ENCODE results near the gene FAM110D. TPM values are rescaled to one million over a fixed set of nuclear protein-coding genes. Genes with fewer than 3 reads are reported as not detected.
A peak's percentile ranks its signal among the peaks of the same experiment; 100 is the strongest.

Gene FAM110D
- total RNA-seq, 1 donor from 2014 or later: 0.30 TPM

DNA sequence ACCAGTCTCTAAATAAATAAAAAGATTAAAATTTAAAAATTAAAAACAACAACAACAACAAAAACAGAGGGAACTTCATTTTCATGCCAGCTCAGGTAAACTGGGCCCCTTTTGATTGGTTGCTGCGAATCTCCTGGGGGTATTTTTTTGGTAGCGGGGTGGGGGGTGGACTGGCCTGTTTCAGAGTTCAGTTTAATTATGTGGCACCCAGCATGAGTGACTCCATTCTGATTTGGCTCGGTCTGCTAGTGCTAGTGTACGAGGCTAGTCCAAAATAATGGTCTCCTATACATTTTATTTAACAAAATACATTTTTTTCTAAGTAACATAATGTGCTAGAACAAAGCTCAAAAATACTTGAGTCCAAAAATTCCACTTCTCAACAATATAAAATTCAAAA is 29.1 kb upstream of the FAM110D start:
- DNase-seq: no peak

DNA sequence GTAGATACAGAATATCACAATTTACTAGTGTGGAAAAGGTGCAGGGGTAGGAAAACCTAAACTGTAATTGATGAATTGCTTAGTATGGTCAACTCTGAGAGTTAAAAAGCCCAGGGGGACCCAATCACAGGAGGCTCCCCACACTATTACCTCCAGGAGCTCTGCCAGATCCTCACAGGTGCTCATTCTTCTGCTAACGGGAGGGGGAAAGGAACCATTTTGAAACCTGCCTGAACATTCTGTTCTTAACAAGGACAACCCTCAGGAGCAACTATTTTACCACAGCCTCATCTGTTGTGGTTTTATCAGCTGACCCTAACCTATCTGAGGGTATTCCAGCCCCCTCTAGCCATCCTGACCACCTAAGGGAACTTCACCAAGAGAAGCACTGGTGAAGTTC is 28.2 kb upstream of the FAM110D start:
- no peak for DNase-seq

DNA sequence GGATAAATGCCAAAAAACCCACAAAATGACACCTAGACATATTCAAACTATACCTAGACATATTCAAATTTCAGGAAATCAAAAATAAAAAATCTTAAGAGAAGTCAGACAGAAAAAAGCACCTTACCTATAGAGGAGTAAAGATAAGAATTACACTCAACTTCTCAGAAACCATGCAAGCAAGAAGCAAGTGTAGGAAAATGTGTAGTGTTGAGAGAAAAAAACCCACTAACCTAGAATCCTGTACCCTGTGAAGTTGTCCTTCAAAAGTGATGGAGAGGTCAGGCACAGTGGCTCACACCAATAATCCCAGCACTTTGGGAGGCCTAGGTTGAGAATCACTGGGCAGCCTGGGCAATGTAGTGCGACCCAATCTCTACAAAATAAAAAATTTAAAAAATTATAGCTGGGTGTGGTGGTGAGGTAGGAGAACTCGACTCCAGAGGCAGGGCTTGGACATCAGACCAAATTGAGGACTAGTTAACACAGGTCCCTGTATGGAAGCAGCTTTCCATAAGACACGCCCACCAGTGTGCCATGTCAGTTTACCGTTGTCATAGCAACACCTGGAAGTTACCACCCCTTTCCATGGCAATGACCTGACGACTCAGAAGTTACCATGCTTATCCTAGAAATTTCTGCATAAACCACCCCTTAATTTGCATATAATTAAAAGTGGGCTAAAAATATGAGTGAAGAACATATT is 26.6 kb upstream of the FAM110D start:
- no peak for DNase-seq

DNA sequence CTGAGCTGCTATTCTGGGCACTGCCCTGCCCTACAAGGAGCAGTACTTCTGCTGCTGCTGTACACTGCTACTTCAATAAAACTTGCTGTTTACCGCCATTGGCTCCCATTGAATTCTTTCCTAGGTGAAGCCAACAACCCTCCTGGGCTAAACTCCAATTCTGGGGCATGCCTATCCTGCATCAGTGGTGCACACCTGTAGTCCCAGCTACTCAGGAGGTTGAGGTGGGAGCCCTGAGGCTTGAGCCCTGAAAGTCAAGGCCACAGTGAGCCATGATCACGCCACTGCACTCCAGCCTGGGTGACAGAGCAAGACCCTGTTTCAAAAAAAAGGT is 26.1 kb upstream of the FAM110D start:
- no peak for DNase-seq

DNA sequence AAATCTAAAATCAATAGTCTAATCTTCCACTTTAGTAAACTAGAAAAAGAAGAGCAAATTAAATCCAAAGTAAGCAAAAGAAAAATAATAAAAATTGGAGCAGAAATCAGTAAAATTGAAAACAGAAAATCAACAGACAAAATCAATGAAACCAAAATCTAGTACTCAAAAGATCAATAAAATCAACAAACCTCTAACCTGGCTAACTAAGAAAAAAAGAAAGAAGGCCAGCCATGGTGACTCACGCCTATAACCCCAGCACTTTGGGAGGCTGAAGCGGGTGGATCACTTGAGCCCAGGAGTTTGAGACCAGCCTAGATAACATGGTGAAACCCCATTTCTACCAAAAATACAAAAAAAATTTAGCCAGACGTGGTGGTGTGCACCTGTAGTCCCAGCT is 24.4 kb upstream of the FAM110D start:
- no peak for DNase-seq

DNA sequence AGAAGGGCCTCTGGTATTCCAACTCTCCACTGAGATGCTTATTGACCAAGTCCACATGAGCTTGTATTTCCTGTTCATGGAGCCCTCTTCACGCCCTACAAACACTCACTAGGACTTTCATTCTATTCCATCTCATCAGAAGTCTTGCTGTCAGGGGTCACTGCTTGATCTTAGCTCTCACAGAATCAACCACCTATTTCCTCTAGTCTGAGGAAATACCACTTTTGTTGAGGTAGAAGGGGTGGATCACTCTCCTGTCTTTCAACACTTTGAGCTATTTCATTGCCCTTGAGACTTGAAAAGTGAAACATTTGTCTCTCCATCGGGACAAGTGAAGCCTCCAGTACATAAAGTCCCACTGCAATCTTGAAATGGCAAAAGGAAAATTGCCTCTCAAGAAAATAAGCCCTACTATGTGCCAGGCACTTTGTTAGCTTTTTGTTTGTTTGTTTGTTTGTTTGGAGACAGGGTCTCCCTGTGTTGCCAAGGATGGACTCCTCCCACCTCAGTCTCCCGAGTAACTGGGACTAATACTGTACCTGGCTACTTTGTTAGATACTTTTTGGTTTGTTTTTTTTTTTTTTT is 19.8 kb upstream of the FAM110D start:
- DNase-seq: no peak

DNA sequence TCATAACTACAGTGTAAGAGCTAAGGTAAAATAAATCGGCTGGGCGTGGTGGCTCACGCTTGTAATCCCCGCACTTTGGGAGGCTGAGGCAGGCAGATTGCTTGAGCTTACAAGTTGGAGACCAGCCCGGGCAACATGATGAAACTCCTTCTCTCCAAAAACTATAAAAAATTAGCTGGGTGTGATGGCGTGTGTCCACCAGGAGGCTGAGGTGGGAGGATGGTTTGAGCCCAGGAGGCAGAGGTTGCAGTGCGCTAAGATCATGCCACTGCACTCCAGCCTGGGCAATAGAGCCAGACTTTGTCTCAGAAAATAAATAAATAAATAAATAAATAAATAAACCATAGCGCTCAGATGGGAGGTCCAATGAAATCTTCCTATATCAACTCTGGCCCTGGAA is 16.7 kb upstream of the FAM110D start:
- DNase-seq: no peak

DNA sequence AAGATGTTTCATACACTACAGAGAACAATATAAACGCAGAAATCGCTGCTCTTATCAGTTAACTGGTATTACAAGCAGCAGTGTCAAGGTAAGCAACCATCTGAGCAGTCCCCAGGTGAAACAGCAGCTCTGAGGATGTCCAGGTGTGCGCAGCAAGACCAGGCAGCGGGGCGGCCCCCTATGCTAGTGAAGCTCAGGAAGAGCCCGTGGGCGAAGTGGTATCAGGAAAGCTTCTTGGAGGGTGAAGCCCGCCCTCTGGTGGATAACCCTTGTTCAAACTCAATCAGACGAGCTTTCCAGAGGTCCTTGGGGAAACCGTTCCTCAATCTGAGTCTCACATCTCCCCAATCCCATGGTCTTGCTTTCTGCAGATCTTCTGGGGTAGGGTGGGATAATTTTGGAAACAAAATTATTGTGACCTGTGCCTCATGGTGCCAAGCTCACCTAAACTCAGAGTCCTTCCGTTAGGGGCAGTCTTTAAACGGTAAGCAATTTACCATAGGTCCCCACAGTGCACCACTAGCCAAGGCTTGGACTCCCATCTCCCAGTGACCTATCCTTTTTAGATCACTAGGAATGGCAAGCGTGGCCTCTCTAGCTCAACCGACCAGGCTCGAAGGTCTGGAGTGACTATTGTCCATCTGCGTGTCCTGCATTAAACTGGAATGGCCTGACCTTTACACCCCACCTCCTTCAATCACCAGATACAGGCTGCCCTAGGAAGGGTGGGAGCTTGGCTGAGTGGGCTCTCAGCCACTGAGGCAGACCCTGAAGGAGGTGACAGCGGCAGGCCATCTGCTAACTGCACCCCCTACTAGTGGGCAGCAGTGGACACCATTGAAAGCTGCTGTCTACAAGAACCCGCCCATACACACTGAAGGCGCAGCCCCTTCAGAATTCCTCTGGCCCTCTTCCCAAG is 13.6 kb upstream of the FAM110D start:
- peak; percentile 34 for DNase-seq

DNA sequence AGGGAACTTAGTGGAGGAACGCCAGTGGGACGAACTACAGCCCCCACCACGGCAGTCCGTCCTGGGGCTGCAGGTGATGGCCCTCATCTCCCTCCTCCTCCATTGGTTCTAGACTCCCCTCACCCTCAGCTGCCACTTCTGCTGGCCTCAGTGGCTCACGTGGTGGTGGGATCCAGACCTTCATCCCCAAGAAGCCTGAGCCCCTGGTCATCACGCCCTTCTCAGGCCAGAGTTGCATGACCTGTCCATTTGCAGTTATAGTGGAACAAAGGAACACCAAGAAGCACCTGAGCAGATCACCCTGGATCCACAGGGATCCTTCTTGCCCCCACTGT is 13.0 kb upstream of the FAM110D start:
- DNase-seq: no peak

DNA sequence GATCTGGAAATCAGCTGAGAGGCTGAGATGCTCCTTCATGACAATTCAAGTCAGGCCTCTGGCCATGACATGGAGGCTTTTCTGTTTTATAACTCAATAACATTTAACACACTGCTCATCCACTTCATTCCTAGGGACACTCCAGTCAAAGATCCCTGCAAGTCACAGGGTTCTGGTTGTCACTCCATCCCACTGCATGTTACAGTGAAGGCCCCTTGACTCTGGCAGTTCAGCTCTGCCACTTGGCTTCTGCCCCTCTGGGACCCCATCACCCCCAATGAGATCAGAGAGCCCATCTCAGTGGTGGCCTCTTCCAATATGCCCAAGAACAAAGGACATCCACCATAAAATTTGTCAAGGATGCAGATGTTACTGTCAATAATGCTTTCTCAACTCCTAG is 10.0 kb upstream of the FAM110D start:
- no peak for DNase-seq

DNA sequence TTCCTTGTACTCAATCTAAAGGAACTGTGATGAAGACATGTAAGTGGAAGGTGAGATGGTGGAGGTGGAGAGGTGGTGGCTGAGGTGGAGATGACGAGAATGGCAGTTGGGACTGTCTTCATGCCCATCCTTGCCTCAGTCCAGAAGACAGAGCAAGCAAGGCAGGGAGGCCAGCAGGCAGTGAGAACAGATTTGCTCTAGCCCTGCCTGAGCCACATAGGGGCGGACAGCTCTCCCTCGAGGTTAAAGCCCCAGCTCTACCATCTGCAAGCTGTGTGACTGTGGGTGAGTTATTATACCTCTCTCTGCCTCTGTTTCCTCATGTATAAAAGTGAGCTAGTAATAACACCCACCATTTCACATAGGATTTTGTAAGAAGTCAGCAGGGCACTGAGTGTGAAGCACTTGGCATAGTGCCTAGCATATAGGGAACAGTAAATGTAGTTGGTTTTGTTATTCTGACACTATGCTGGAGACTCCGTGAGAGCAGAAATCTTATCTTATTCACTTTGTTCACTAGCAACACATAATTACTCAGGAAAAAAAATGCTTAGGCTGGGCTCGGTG is 4.8 kb upstream of the FAM110D start:
- DNase-seq: no peak

DNA sequence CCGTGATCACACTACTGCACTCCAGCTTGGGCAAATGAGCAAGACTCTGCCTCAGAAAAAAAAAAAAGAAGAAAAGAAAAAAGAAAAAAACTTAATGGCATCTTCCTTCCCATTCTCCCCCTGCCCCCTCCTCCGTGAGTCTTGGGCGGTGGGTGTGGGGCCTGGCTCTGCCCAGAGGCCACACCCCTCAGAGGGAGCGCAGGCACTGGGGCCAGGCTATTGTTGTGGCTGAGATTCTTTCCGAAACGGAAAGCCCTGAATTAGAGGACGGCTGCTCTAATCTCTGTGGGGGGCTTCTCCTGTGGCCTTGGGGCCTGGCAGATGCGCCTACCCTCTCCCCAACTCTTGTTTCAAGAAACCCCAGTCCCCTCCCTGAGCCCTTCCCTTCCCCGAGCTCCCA is 4.1 kb upstream of the FAM110D start:
- no peak for DNase-seq

DNA sequence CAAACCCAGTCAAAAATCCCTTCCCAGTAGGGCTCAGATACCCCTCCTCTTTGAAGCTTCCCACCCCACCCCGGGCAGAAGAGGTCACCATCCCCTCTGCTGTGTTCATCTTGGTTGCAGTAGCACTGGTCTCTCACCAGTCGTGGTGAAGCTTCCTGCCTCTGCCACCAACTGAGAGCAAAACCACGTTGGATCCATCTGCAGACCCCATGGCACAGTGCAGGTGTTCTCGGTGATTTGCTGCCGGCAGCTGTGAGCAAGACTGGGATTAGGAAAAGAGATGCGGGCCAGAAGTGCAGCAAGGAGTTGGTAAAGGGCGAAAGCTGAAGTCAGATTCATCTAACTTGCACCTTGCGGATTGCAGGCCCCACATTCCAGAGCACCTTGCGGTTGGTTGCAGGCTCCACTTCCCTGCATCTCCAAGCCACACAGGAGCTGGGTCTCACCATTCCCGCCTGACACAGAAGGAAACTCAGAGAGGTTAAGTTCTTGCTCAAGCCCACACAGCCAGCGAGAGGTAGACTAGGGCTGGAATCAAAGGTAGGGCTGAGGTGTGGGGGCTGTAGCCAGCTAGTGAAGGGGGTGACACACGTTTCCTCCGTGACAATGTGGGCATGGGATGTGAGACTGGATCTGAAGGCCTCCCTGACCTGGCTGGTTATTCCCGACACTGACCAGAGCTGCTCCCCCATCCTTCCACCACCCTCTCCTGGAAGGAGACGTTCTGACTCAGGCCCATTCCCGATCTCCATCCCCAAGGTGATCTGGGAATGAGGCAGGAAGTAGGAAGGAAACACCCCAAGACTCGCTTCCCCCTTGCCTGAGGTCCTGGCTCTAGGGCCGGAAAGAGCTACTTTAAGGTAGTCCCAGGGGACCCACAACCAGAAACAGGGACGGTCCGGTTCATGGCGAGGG is 3.3 kb upstream of the FAM110D start:
- DNase-seq: no peak

DNA sequence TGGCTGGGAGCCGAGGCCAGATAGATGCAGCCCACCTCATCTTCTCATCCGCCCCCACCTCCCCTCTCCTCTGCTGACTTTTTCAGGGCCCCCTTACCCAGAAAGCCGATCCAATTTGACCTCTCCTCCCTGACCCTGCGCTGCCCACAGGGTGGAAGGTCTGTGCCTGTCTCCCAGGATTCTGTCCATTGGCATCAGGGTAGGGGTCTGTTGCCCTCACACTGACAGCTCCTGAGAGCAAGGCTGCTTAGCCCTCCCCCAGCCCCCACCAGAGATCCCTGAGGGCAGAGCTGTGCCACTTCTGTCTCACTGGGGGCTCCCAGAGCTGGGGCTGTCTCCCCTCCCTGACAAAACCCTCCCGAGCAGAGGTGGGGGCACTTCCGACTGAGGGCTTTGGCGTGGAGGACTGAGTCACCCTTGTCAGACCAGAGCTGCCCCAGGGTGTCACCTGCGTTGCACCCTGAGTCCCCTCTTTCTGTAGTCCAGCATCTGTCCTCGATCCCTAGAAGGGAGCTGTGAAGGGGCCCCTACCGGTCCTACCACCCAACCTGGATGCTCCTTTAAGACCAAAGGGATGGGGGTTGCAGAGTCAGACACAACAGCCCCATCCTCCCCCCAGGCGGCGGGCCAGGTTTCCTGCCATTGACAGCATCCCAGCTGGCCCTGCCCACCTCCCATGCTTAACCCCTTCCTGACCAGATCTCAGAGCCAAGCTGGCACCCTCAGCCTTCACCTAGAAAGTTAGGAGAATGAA is 2.4 kb upstream of the FAM110D start:
- DNase-seq: no peak

DNA sequence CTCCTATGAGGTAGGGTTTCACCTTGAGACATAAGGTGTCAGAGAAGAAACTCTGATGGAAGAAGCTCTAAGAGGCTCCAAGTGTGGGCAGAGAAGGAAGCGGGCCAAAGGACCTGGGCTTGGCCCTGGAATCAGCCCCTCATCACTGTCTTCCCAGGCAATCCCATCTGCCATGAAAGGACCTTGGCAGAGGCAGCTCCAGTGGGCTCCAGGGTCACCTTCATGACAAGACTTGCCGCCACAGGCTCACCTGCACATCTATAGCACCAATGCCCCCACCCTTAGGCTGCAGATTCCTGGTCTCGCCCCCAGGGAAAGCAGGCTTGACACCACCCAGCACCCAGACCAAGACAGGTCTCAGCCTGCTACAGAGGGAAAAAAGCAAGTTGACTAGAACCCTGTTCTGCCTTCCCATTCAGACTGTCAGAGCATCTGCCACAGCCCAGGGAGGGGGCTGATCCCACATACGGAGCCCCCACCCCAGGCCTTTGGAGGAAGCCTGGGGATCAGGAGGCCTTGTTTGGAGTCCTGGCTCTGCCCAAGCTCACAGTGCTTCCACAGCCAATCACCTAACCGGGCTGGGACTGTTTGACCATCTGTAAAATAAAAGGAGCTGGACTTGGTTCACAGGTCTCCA is 490 bp upstream of the FAM110D start:
- no peak for DNase-seq

DNA sequence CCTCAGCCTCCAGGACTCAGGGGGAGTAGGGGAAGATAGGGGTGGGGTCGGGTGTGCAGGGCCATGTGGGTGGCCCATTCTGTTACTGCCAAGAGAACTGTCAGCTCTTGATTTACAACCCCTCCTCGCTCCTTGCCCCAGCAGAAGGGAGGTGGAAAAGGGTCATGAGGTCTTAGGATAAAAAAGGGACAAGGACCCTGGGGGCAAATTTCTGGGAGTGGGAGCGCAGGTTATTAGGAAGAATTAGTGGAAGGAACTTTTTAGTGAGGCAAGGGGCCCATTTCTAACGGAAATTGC is 812 bp downstream of the FAM110D start:
- no peak for DNase-seq

DNA sequence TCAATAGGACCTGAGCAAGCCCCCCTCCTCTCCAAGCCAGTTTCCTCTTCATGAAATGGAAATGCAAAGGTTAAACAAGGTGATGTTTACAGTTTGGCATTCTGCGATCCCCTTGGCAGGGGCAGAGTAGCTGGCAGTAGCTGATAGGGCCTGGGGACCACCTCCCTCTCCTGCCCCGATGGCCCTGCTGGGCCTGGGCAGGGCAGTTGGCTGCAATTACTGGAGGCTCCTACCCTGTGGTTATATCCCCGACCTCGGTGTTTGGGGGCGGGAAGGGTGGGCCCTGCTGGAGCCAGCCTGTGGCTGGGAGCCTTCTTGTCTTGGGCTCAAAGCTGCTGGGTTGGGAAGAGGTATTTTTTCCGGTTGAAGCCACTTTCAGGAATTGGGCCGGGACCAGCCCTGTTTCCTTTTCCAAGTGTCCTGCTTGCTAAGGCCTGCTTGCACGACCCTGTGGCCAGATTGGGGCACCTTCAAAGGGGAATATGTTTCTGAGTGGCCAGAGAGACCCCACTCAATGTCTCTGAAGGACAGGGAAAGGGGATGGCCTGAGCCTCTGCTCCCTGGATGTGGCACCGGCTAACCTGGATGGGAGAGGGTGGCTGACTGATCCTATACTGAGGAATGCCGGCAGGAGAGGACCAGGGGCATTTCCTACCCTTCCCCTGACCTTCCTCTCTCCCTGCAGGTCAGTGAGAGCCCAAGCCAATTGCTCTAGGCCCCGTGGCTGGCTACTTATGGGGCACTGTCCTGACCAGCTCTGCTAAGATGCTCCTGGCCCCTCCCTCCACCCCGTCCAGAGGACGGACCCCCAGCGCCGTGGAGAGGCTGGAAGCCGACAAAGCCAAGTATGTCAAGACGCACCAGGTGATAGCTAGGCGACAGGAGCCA is 1.9 kb downstream of the FAM110D start:
- DNase-seq: no peak

DNA sequence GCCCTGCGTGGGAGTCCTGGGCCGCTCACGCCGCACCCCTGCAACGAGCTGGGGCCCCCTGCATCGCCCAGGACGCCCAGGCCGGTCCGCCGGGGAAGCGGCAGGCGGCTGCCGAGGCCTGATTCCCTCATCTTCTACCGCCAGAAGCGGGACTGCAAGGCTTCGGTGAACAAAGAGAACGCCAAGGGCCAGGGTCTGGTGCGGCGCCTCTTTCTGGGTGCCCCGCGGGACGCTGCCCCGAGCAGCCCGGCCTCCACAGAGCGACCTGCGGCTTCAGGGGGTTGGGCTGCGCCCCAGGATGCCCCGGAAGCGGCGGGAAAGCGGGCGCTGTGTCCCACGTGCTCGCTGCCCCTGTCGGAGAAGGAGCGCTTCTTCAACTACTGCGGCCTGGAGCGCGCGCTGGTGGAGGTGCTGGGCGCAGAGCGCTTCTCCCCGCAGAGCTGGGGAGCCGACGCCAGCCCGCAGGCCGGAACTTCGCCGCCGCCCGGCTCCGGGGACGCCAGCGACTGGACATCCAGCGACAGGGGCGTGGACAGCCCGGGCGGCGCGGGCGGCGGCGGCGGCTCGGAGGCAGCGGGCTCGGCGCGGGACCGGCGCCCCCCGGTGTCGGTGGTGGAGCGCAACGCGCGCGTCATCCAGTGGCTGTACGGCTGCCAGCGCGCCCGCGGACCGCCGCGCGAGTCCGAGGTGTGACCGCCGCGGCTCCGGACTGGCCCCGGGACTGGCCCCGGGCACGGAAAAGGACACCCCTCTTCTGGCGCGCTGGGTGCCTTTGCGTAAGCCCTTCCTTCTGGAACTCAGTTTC is 2.7 kb downstream of the FAM110D start:
- DNase-seq: no peak

DNA sequence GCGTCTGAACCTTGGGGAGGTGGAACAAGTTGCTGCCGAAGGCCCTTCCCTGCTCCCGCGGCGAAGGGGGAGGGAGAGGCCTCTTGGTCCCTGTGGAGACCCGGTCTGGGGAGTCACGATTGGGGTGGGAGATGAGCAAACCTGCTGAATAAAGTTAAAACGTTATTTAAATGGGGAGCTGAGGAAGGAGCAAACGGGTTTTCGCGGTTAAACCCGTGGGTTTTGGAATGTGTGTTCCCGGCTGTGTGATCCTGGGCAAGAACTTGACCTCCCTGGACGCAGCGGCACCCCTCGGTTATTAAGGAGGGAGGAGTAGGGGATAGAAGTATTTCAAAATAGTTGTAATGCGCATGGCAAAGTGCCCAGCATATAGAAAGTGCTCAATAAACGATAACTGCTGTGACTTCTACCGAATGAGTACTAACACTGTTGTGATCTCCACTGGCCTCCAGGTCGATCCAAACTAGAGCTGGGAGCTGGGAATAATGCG is 3.4 kb downstream of the FAM110D start:
- no peak for DNase-seq

All from skin of body (tissue), 2 donors.